NCI-H2029 treated with DMSO at 0.1 percent for 48 hours (cell line): Measurements from ENCODE around the gene NDUFS4.
"Not testable (repeated sequence)": the region's sequence is repeated elsewhere in the genome, so short reads cannot be mapped to it uniquely, and the experiment has no call there.

Experiments
- DNase-seq: peaks from one replicate; lab custom pipeline; 2025; lab: John Stamatoyannopoulos, UW

NDUFS4 gene

DNA sequence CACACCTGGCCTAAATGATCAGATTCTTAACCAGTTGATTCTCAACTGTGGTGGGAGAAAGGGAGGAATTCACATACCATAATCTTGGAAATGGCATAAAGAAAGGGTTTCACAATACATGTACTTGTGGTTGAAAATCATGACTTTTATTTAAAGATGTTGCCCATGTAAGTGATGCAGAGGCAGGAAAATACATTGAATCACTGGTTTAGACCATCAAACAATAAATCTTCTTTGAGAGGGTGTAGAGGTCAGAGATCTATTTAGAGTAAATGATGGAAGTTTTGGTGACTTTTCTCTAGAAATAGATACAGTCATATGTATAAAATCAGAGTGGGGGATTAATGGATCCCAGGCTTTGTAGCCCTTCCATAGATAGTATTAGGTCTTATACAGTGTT, 15.4 kb downstream of the NDUFS4 start:
- DNase-seq: no peak

- DNase-seq: no peak
Measured at GRCh38 chr5:53576674-53577073, 16.2 kb downstream of the NDUFS4 start.

DNA sequence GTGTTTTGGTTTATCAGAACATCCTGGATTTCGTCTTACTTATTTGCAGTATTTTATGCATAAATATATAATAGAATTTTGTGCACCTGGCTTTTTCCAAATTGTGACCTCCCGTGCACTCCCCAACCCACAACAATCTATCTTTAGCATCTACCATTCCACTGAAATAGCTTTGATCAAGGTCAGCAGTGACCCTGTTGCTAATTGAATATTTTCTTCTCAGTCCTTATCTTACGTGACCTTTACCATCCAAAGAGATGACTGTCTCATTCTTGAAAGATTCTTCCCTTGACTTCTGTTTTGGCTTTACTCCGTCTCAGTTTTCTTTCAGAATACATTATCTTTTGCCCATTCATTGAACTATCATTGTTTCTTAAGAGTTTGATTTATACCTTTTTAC, 18.4 kb downstream of the NDUFS4 start:
- DNase-seq: no peak

DNA sequence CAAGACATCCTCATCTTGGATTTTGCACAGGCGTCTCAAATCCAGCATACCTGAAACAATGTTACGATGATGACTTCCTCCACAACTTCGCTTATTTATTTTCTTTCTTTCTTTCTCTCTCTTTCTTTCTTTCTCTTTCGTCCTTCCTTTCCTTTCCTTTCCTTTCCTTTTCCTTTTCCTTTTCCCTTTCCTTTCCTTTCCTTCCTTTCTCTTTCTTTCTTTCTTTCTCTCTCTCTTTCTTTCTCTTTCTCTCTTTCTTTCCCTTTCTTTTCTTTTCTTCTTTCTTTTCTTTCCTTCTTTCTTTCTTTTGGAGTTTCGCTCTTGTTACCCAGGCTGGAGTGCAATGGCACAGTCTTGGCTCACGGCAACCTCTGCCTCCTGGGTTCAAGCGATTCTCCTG, 20.1 kb downstream of the NDUFS4 start:
- DNase-seq: no peak

DNA sequence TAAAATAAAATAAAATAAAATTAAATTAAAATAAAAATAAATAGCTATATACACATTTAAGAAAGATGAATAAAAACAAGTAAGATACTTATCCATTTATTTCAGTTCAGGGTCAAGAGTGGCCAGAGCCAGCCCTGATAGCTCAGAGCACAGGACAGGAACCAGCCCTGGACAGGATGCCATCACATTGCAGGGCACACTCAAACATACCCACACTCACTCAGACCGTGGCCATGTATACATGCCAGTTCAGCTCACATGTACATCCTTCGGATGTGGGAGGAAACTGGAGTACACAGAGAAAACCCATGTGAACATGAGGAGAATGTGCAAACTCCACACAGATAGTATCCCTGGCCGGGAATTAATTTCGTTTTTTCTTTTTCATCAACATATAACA, 21.8 kb downstream of the NDUFS4 start:
- no peak for DNase-seq

DNA sequence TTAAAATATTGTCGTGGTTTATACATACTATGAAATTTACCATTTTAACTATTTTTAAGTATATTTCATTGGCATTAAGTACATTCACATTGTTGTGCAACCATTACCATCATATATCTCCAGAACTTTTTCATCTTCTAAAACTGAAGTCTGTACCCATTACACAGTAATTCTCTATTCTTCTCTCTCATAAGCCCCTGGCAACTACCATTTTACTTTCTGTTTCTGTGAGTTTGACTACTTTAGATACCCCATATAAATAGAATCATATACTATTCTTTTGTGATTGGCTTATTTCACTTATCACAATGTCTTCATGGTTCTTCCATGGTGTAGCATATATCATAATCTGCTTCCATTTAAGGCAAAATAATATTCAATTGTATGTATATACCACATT, 30.3 kb downstream of the NDUFS4 start:
- DNase-seq: no peak

DNA sequence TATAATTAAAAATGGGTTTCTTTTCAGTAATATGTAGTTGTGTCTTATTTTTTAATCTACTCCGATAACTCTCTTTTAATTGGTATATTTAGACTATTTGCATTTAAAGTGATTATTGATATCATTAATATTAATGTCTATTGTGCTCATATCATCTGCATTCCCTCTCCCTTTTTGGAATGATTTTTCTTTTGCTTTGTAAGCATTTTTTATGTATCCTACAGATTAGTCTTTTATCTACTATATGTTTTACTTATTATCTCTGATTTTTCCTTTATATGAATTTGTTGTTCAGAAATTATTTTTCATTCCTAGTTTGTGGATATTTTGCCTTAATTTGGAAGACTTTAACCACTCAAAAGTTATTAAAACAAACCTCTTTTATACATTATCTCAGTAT, 34.0 kb downstream of the NDUFS4 start:
- DNase-seq: no peak

DNA sequence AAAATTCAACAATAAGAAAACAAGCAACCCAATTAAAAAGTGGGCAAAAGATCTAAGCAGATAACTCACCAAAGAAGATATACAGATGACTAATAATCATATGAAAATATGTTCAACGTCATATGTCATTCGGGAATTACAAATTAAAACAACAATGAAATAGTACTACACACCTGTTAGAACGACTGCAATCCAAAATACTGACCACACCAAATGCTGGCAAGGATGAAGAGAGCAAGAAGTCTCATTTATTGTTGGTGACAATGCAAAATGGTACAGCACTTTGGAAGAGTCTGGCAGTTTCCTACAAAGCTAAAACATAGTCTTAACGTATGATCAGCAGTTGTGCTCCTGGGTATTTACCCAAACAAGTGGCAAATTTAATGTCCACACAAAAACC, 37.5 kb downstream of the NDUFS4 start:
- no peak for DNase-seq

- DNase-seq: no peak
Measured at GRCh38 chr5:53601570-53601969, 41.1 kb downstream of the NDUFS4 start.

GRCh38 chr5:53603009-53603687, 42.7 kb downstream of the NDUFS4 start:
- no peak for DNase-seq

- no peak for DNase-seq
Measured at GRCh38 chr5:53604309-53604708, 43.9 kb downstream of the NDUFS4 start.

DNA sequence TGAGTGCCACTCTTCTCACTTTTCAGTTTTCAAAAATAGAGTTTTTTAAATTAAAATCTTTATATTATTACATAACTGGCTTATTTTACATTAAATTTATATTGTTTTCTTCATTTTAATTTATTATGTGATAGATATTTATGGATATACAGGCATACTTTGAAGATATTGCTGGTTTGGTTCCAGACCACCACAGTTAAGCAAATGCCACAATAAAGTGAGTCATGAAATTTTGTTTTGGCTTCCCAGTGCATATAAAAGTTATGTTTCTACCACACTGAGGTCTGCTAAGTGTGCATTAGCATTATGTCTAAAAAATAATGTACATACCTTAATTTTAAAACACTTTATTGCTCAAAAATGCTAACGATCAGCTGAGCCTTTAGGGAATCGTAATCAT, 47.4 kb downstream of the NDUFS4 start:
- DNase-seq: no peak

GRCh38 chr5:53608897-53609296, 48.5 kb downstream of the NDUFS4 start:
- not testable (repeated sequence) for DNase-seq

DNA sequence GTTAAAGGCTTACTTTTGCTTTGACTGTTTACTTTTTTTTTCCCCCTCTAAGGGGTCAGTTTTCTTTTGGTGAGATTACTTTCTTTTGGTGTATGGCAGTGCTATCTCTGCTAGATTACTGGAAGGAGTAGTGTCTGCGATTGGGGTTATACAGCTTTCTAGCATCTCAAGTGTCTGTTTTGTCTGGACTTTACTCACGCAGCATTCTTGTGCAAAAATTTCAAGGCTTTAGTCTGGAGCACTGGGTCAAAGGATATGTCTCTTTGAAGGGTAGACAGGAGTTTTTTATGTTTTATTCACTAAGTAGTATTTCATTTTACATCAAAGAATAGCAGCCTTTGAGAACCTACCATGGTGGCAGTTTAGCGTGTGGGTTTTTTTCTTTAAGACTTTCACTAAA, 52.6 kb downstream of the NDUFS4 start:
- no peak for DNase-seq

DNA sequence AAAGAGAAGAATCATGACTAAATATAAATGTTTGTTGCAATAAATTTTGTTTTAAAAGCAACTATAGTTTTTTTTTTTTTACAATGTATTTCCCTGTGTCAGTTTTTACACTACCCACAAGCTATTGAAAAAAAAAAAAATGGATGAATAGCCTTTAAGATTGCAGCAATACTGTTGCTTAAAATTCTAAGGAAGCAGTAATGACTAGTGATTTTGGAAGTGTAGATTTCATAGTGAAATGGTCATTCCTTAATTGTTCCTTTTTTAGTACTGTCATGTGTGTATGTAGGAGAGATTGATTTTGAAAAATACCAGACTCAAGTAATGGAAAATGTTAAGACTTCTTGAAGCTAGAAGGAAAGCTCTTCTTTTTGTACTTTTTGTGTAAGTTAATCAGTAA, 53.1 kb downstream of the NDUFS4 start:
- DNase-seq: no peak

- DNase-seq: no peak
Measured at GRCh38 chr5:53614376-53614885, 54.0 kb downstream of the NDUFS4 start.

- no peak for DNase-seq
Measured at GRCh38 chr5:53616939-53617549, 56.6 kb downstream of the NDUFS4 start.

GRCh38 chr5:53631251-53631650, 70.8 kb downstream of the NDUFS4 start:
- DNase-seq: no peak

DNA sequence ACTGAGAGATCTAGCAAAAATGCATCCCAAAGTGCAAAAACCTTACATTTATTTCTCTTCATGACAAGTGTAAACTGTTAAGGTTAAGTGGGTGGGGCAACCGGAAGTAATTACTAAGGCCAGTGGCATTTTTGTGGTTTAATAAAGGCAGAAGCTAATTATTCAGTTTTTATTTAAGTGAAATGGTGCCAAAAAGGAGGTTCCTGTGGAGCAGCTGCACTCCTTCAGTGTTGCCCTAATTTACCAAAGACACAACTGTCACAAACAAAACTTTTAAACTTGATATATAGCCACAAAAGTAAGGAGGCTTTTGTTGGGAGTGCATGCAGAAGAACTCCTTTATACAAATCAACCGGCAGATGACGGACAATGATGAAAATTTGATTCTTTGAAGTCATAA, 81.6 kb downstream of the NDUFS4 start:
- no peak for DNase-seq

- DNase-seq: no peak
Measured at GRCh38 chr5:53643445-53643844, 83.0 kb downstream of the NDUFS4 start.

GRCh38 chr5:53645078-53645477, 84.6 kb downstream of the NDUFS4 start:
- DNase-seq: no peak

- DNase-seq: no peak
Measured at GRCh38 chr5:53649352-53649751, 88.9 kb downstream of the NDUFS4 start.

DNA sequence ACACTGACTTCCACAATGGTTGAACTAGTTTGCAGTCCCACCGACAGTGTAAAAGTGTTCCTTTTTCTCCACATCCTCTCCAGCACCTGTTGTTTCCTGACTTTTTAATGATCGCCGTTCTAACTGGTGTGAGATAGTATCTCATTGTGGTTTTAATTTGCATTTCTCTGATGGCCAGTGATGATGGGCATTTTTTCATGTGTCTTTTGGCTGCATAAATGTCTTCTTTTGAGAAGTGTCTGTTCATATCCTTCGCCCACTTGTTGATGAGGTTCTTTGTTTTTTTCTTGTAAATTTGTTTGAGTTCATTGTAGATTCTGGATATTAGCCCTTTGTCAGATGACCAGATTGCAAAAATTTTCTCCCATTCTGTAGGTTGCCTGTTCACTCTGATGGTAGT, 100.1 kb downstream of the NDUFS4 start:
- not testable (repeated sequence) for DNase-seq

DNA sequence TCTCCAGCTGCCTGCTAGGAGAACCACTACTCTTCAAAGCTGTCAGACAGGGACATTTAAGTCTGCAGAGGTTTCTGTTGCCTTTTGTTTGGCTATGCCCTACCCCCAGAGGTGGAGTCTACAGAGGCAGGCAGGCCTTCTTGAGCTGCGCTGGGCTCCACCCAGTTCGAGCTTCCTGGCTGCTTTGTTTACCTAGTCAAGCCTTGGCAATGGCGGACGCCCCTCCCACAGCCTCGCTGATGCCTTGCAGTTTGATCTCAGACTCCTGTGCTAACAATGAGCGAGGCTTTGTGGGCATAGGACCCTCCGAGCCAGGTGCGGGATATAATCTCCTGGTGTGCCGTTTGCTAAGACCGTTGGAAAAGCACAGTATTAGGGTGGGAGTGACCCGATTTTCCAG, 104.9 kb downstream of the NDUFS4 start:
- not testable (repeated sequence) for DNase-seq
